GM18870 (cell line): Measurements from ENCODE around the gene WDR70.
"Not testable (repeated sequence)": the region's sequence is repeated elsewhere in the genome, so short reads cannot be mapped to it uniquely, and the experiment has no call there.

Experiments
- ATAC-seq: cut with Tn5 transposase; IDR thresholded peaks from one replicate; pipeline ENCODE4 v1.9.1; 2021; ENCODE audit warnings: moderate library complexity; ENCODE audit not compliant: unreplicated experiment

Gene WDR70

GRCh38 chr5:37511646-37512045 is 132.5 kb downstream of the WDR70 start:
- ATAC-seq: no peak

- ATAC-seq: no peak
Measured at GRCh38 chr5:37514946-37515345, 135.8 kb downstream of the WDR70 start.

- ATAC-seq: no peak
Measured at GRCh38 chr5:37517686-37518085, 138.6 kb downstream of the WDR70 start.

- not testable (repeated sequence) for ATAC-seq
Measured at GRCh38 chr5:37518356-37518755, 139.2 kb downstream of the WDR70 start.

DNA sequence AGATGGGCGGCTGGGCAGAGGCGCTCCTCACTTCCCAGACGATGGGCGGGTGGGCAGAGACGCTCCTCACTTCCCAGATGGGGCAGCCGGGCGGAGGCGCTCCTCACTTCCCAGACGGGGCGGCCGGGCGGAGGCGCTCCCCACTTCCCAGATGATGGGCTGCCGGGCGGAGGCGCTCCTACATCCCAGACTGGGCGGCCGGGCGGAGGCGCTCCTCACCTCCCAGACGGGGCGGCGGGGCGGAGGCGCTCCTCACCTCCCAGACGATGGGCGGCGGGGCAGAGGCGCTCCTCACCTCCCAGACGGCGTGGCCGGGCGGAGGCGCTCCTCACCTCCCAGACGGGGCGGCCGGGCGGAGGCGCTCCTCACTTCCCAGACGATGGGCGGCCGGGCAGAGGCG is 140.2 kb downstream of the WDR70 start:
- no peak for ATAC-seq

DNA sequence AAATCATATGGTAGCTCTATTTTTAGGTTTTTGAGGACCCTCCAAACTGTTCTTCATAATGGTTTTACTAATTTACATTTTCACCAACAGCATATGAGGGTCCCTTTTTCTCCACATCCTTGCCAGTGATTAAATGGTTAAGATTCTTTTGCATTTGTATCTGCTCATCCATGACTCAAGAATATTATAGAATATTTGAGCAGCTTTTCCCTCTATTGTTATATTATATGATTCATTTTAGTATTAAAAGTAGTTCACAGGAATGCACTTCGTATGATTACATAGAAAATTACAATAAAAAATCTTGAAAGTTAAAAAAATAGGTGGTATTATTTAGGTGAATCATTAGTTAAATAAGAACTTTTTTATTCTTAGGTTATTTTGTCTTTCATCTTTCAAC is 140.7 kb downstream of the WDR70 start:
- no peak for ATAC-seq

GRCh38 chr5:37520811-37521210 is 141.7 kb downstream of the WDR70 start:
- ATAC-seq: no peak

DNA sequence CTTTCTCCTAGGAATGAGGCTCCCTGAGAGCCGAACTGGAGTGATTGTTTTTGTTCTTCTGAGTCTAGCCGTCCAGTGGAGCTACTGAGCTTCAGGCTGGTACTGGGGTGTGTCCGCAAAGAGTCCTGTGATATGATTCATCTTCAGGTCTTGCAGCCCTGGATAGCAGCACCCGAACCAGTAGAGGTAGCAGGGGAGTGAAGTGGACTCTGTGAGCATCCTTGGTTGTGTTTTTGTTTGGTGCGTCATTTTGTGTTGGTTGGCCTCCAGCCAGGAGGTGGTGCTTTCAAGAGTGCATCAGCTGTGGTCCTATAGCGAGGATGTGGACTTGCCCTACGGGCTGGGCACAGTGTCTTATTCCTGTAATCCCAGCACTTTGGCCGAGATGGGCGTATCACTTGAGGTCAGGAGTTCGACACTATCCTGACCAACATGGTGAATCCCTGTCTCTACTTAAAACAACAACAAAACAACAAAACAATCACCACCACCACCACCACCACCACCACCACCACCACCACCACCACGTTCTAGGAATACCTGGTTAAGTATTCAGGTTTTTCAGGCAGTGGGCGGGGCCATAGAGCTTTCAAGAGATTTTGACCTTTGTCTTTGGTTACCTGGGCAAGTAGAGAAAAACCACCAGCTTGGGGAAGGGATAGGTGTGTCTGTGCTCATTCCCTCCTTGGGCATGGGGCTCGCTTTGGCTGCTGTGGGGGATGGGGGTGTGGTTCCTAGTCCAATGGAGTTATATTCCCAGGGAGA is 154.0 kb downstream of the WDR70 start:
- no peak for ATAC-seq

DNA sequence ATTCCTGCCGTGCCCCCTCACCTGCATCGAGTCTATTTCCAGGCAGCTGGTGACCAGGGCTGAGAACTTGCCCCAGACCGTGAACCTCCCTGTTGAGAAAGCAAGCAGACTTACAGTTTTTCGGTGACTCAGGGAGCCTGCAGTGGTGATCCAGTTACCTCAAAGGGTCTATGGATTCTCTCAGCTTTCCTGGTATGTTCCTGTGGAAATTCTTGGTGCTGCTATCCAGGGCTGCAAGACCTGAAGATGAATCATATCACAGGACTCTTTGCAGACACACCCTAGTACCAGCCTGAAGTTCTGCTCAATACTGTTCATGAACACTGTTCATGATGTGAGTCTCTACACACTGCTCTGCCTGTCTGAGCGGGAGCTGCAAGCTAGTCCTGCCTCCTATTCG is 154.7 kb downstream of the WDR70 start:
- no peak for ATAC-seq

GRCh38 chr5:37539459-37539858 is 160.3 kb downstream of the WDR70 start:
- no peak for ATAC-seq

GRCh38 chr5:37543216-37543615 is 164.1 kb downstream of the WDR70 start:
- ATAC-seq: no peak

DNA sequence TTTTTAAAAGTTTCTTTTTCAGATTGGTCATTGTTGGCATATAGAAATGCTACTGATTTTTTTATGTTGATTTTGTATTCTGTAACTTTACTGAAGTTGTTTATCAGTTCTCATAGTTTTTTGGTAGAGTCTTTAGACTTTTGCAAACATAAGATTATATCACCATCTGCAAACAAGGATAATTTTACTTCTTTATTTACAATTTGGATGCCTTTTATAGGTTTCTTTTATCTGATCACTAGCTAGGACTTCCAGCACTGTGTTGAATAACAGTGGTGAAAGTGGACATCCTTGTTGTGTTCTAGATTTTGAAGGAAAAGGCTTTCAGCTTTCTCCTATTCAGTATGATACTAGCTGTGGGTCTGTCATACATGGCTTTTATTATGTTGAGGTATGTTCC is 170.3 kb downstream of the WDR70 start:
- ATAC-seq: no peak

- ATAC-seq: no peak
Measured at GRCh38 chr5:37552161-37552560, 173.0 kb downstream of the WDR70 start.

DNA sequence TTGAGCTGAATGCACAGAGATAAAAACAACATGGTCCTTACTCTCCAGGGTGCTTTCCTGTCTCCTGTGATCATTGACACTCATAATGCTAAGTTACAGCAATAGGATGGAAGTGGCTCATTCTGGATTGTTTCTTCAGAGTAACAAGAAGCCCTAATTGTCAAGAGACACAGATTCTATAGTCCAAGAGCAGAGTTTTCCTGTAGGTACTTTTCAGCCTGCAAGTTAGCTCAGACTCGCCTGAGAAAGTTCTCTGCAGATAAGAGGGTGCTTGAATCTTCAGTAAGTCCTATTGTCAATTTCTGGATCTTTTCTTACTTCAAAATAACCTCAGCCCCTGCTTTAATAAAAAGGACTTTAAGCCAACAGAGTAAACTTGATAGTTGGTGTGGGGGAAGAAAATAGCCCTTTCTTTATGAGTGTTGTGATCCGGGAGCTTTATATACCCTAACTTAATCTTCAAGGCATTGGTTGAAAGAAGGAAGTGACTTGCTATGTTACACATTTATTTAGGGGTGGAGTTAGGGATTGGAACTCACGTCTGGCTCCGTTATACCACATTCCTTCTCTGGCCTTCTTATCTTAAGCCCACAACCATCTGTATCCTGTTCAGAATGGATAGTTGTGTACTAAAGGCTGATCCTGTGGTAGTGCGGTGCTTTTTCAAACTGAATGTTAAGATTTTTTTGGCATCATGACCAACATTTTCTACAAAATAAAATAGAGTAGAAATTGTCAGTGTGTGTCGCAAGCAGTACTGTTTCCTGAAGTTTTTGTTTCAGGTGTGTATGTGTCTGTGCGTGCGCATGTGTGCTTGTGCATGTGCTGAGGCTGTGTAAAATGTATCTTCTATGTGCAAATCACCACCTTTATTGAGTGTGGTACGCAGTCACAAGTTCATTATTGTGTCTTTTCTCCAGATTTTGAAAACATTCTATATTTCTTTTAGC is 173.9 kb downstream of the WDR70 start:
- ATAC-seq: no peak

DNA sequence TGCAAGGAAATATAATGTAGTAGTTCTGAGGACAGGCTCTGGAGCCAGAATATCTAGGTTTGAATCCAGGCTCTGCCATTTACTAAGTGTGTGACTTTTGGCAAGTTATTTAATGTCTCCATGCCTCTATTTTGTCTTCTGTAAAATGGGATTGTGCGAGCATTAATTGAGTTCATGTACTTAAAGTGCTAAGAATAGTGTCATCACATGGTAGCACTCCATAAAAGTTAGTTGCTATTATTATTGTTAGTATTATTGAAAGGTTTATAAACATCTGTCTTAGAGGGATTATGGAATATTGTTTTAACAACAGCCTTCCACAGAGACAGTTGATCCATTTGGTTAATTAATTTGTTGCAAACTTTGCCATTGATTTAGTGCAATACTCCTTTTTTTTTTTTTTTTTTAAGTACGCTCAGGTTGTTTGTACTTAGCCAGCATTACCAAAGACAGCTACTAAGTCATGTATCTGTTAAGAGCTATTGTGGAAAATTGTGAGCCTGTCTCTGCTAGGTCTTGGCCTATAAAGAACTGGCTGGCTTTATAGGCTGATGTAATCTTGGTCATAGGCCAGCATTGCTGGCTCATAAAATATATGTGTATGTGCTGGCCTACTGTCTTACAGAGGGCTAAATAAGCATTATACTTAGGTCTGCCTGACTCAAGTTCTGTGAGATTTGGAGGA is 174.7 kb downstream of the WDR70 start:
- no peak for ATAC-seq

GRCh38 chr5:37554405-37554739 is 175.3 kb downstream of the WDR70 start:
- ATAC-seq: no peak

- ATAC-seq: no peak
Measured at GRCh38 chr5:37554938-37555337, 175.8 kb downstream of the WDR70 start.

DNA sequence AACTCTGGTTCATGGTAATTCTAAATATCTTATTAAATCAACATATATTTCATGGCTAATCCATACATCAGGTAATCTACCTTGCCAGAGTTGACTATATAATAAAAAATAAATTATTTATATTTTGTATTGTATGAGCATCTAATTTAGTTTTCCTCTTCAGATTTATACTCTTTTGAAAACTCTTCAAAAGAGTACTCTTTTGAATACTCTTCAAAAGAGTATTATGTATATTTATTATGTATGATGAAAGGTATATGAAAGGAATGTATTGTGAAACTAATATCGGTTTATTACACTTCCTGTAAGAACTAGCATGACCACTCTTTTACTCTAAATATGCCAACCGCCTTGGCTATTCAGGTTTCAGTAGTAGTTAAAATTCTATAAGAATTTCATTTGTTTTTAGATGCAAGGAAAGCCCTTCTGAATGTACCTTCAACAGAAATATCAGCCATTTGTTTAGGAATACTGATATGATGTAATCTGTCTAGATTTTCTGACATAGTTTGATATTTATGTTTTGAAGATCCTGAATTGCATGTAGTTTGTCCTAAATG is 178.7 kb downstream of the WDR70 start:
- ATAC-seq: no peak

- no peak for ATAC-seq
Measured at GRCh38 chr5:37565062-37565670, 186.0 kb downstream of the WDR70 start.

GRCh38 chr5:37567566-37567965 is 188.4 kb downstream of the WDR70 start:
- no peak for ATAC-seq
